ENCODE data around the gene GPC1. TPM values are rescaled to one million over a fixed set of nuclear protein-coding genes. Genes with fewer than 3 reads are reported as not detected.

GPC1 gene
- total RNA-seq, 1 donor from 2014 or later = 14.2 TPM

- Histone ChIP-seq H3K79me2 (ENCODE audit: low read depth) (no peaks in the 10 kb centered on the region), H2AFZ (replicated peaks) (no peak overlapping the region), H3K36me3 (no peaks in the 10 kb centered on the region), H3F3A (ENCODE audit: low read depth) (no peaks in the 10 kb centered on the region), H3K9ac (no peak overlapping the region), H3K9me3 (ENCODE audit: low read depth) (no peaks in the 10 kb centered on the region), H3K27me3 (no peaks in the 10 kb centered on the region), H4K20me1 (ENCODE audit: low read depth) (no peaks in the 10 kb centered on the region), H3K4me1 (no peaks in the 10 kb centered on the region), H3K4me3 (no peak overlapping the region), H3K27ac (no peak overlapping the region), H3K4me2 (no peak overlapping the region)
- peaks cover 3% of the 10 kb centered on the region for H3K4me1 Mint-ChIP-seq
- no peak for TF ChIP-seq EZH2phosphoT487 (IDR thresholded peaks at IDR 0.05)
- no peak for TF ChIP-seq EZH2 (IDR thresholded peaks at IDR 0.05)
- no peak for TF ChIP-seq CTCF (IDR thresholded peaks at IDR 0.05)
- H3K36me3 Mint-ChIP-seq = peaks cover 3% of the 10 kb centered on the region
- H3K9me3 Mint-ChIP-seq = no peaks in the 10 kb centered on the region
- H3K27me3 Mint-ChIP-seq (ENCODE audit: insufficient read depth, low read depth) = peaks cover 6% of the 10 kb centered on the region
- H3K27ac Mint-ChIP-seq = no peak overlapping the region
- H3K4me3 Mint-ChIP-seq = no peak overlapping the region
- no peak for DNase-seq (ENCODE audit: low spot score)
Measured at GRCh38 chr2:240506406-240507059, 71.1 kb downstream of the GPC1 start.

DNA sequence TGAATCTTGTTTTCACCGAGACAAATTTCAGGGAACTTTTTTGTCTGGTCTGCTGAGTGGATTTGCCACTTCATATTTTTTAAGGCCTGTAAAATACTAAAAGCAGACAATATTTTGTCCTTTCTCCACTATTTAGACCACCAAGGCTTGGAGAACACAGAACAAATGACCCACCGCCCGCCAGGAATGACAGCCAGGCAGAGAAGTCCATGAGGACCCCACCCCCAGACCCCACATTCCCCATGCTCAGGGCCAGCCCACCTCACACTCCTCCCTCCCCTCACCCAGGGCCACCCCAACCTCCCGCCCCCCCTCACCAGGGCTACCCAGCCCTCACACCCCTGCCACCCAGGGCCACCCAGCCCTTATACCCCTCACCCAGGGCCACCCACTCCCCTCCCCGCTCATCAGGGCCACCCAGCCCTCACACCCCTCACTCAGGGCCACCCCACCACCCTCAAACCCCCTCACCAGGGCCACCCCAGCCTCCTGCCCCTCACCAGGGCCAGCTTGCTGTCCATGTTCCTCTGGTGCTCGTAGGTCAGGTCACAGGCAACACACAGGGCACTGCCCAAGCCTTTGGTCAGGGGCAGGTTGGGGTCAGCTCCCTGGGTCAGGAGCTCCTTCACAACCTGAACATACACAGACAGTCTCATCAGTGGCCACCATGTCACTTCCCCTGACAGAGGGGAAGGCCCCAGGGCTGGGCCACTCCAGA lies 71.8 kb downstream of the GPC1 start:
- Mint-ChIP-seq H3K27ac (no peak overlapping the region), H3K4me3 (no peak overlapping the region), H3K36me3 (peaks cover 3% of the 10 kb centered on the region), H3K4me1 (peaks cover 3% of the 10 kb centered on the region), H3K27me3 (ENCODE audit: insufficient read depth, low read depth) (peaks cover 6% of the 10 kb centered on the region), H3K9me3 (no peaks in the 10 kb centered on the region)
- H3K79me2 ChIP-seq (ENCODE audit: low read depth) = no peaks in the 10 kb centered on the region
- H3K27ac ChIP-seq = no peak overlapping the region
- H3F3A ChIP-seq (ENCODE audit: low read depth) = no peaks in the 10 kb centered on the region
- no peak overlapping the region for H3K9ac ChIP-seq
- H3K27me3 ChIP-seq = no peaks in the 10 kb centered on the region
- no peaks in the 10 kb centered on the region for H4K20me1 ChIP-seq (ENCODE audit: low read depth)
- H2AFZ ChIP-seq (replicated peaks) = no peak overlapping the region
- no peak for DNase-seq (ENCODE audit: low spot score)
- no peaks in the 10 kb centered on the region for H3K9me3 ChIP-seq (ENCODE audit: low read depth)
- H3K36me3 ChIP-seq = no peaks in the 10 kb centered on the region
- TF ChIP-seq EZH2 (IDR thresholded peaks at IDR 0.05) = no peak
- TF ChIP-seq EZH2phosphoT487 (IDR thresholded peaks at IDR 0.05) = no peak
- TF ChIP-seq CTCF (IDR thresholded peaks at IDR 0.05) = no peak
- H3K4me1 ChIP-seq = no peaks in the 10 kb centered on the region
- no peak overlapping the region for H3K4me2 ChIP-seq
- no peak overlapping the region for H3K4me3 ChIP-seq

GRCh38 chr2:240507778-240508251 lies 72.4 kb downstream of the GPC1 start:
- Mint-ChIP-seq H3K4me1 (peaks cover 3% of the 10 kb centered on the region), H3K27me3 (ENCODE audit: insufficient read depth, low read depth) (peaks cover 6% of the 10 kb centered on the region), H3K9me3 (no peaks in the 10 kb centered on the region), H3K27ac (no peak overlapping the region), H3K36me3 (peaks cover 3% of the 10 kb centered on the region), H3K4me3 (no peak overlapping the region)
- Histone ChIP-seq H3K9ac (no peak overlapping the region), H3K27ac (no peak overlapping the region), H3K36me3 (no peaks in the 10 kb centered on the region), H3K9me3 (ENCODE audit: low read depth) (no peaks in the 10 kb centered on the region), H3K4me2 (no peak overlapping the region), H3K4me1 (no peaks in the 10 kb centered on the region), H4K20me1 (ENCODE audit: low read depth) (no peaks in the 10 kb centered on the region), H3K27me3 (no peaks in the 10 kb centered on the region), H3K79me2 (ENCODE audit: low read depth) (no peaks in the 10 kb centered on the region), H2AFZ (replicated peaks) (no peak overlapping the region), H3F3A (ENCODE audit: low read depth) (no peaks in the 10 kb centered on the region), H3K4me3 (no peak overlapping the region)
- TF ChIP-seq EZH2phosphoT487 (IDR thresholded peaks at IDR 0.05) = no peak
- DNase-seq (ENCODE audit: low spot score) = no peak

Measured in neural progenitor cell (in vitro differentiated cells).